SK-N-SH treated with all-trans-retinoic acid at 6 μM for 48 hours (cell line): ENCODE data around the gene TNPO1.

ENCODE experiments used
- ARNTL ChIP-seq: fragments of 450-650 bp; formaldehyde crosslinking; IDR thresholded peaks from 2 replicates; pipeline ENCODE4 v1.5.0; 2020; ENCODE audit warnings: low read depth, mild to moderate bottlenecking, moderate library complexity, borderline replicate concordance
- CREB5 ChIP-seq: fragments of 250-450 bp; sonication (Bioruptor Pico); IDR thresholded peaks from 2 replicates; pipeline ENCODE4 v1.5.1; 2020; ENCODE audit warnings: low read depth, mild to moderate bottlenecking, moderate library complexity
- ISL1 ChIP-seq: fragments of 250-450 bp; sonication (Bioruptor Pico); IDR thresholded peaks from 2 replicates; pipeline ENCODE4 v2.1.2; 2022; ENCODE audit warnings: mild to moderate bottlenecking, moderate library complexity
- POU6F1 ChIP-seq: fragments of 250-450 bp; sonication (Bioruptor Pico); IDR thresholded peaks from 2 replicates; pipeline ENCODE4 v1.8.0; 2021; ENCODE audit warnings: low read depth, mild to moderate bottlenecking, moderate library complexity, borderline replicate concordance
- TCF4 ChIP-seq: fragments of 250-450 bp; sonication (Bioruptor Pico); IDR thresholded peaks from 2 replicates; pipeline ENCODE4 v1.8.0; 2021; ENCODE audit warnings: mild to moderate bottlenecking, moderate library complexity, borderline replicate concordance
- ZC3H10 ChIP-seq: fragments of 250-450 bp; sonication (Bioruptor Pico); IDR thresholded peaks from 2 replicates; pipeline ENCODE4 v1.5.1; 2021; ENCODE audit warnings: mild to moderate bottlenecking, moderate library complexity
- ZFP3 ChIP-seq: fragments of 250-450 bp; sonication (Bioruptor Pico); IDR thresholded peaks from 2 replicates; pipeline ENCODE4 v1.5.0; 2020; ENCODE audit warnings: mild to moderate bottlenecking, moderate library complexity
- ZNF565 ChIP-seq: fragments of 450-650 bp; formaldehyde crosslinking; conservative IDR thresholded peaks from 2 replicates; pipeline ENCODE4 v1.5.0; 2020; ENCODE audit warnings: low read depth, mild to moderate bottlenecking, moderate library complexity
- ZNF70 ChIP-seq: fragments of 450-650 bp; formaldehyde crosslinking; IDR thresholded peaks from 2 replicates; pipeline ENCODE4 v1.5.0; 2020; ENCODE audit warnings: mild to moderate bottlenecking, moderate library complexity

GRCh38 chr5:72949481-72949880 is 133.0 kb downstream of the TNPO1 start:
- TF ChIP-seq ZFP3 (CRISPR knock-in tag) (no peak), POU6F1 (no peak), ARNTL (CRISPR knock-in tag) (no peak), ISL1 (CRISPR knock-in tag) (no peak), TCF4 (no peak), ZC3H10 (CRISPR knock-in tag) (no peak), CREB5 (CRISPR knock-in tag) (no peak), ZNF70 (CRISPR knock-in tag) (no peak), ZNF565 (CRISPR knock-in tag) (no peak)
